KOPT-K1 (cell line): ENCODE data around the gene LRRC25.

Experiments
- H3K27ac ChIP-seq: fragments of 200-600 bp; sonication (generic); 2 replicates; pipeline ENCODE4 v1.5.1; 2016; ENCODE audit warnings: antibody characterized with exemption, mild to moderate bottlenecking, low read depth, low read length; ENCODE audit not compliant: poor library complexity, severe bottlenecking
- H3K36me3 ChIP-seq: fragments of 200-600 bp; sonication (generic); 2 replicates; pipeline ENCODE4 v1.5.1; 2017; ENCODE audit warnings: antibody characterized with exemption, mild to moderate bottlenecking, low read length, moderate library complexity; ENCODE audit not compliant: insufficient read depth
- H3K9me3 ChIP-seq: fragments of 200-600 bp; sonication (generic); 2 replicates; pipeline ENCODE4 v1.5.1; 2017; ENCODE audit warnings: antibody characterized with exemption, low read length, mild to moderate bottlenecking; ENCODE audit not compliant: insufficient read depth, poor library complexity, severe bottlenecking

LRRC25 gene

GRCh38 chr19:18348171-18348570, 49.3 kb downstream of the LRRC25 start:
- Histone ChIP-seq H3K36me3 (peaks cover 8% of the 10 kb centered on the region; the same call in 1 of the 2 replicates), H3K27ac (no peak overlapping the region), H3K9me3 (no peaks in the 10 kb centered on the region)

DNA sequence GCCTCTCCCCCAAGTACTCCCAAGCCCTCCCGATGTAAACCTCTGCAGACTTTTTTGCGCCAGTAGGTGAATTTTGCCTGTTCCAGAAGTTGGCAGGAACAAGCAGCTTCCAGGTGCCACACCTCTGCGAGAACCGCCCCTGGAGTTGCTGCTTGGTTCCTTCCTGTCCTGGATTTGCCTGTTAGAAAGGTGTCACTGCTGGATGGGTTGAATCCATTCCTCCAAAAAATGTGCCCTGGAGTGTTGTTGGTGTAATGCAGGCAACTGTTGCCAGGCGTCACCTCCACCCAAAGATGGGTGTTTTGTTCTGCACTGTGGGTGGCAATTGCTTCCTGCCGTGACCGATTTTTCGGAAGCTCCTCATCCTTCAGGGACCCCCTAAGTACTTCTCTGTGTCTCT, 51.3 kb downstream of the LRRC25 start:
- Histone ChIP-seq H3K36me3 (peaks cover 8% of the 10 kb centered on the region; the same call in 1 of the 2 replicates), H3K9me3 (no peaks in the 10 kb centered on the region), H3K27ac (no peak overlapping the region)

- Histone ChIP-seq H3K36me3 (peaks cover 5% of the 10 kb centered on the region; the same call in 1 of the 2 replicates), H3K9me3 (no peaks in the 10 kb centered on the region), H3K27ac (no peak overlapping the region)
These were observed 52.1 kb downstream of the LRRC25 start for GRCh38 chr19:18345296-18345695.

DNA sequence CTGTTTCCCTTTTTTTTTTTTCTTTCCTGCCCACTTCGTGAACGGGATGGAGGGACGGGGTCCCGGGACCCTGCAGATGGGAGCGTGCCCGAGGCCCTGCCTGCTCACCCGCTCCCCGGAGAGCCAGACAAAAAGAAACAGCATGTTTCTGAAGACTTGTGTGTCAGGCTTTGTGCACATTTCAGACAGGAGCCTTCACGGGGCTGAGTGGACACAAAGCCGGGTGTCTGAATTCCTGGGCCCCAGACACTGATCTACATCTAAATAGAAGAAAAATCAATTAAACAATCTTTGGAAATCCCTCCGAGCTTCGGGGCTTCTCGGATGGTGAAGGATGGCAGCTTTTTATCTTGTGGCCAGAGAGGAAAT, 52.9 kb downstream of the LRRC25 start:
- H3K27ac ChIP-seq = no peak overlapping the region
- H3K9me3 ChIP-seq = no peaks in the 10 kb centered on the region
- H3K36me3 ChIP-seq = peaks cover 5% of the 10 kb centered on the region; the same call in 1 of the 2 replicates

DNA sequence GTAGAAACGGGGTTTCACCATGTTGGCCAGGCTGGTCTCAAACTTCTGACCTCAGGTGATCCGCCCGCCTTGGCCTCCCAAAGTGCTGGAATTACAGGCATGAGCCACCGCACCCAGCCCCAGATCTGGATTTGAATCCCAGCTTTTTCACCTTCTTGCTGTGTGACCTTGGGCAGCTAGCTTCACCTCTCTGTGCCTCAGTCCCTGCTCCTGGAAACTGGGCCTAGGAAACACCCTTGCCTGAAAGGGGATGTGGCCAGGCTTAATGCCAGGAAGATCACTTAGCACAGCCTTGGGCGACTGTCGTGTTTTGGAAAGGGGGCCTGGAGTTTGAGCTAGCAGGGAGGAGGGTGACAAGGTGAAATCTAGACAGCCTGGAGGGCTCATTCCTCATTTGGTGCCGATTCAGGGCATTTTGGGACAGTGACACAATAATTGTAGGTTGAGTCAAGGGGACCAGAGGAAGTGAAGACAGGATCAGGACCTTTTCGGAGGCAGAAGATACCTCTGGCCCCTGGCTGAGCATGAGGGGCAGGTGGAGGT, 55.3 kb downstream of the LRRC25 start:
- Histone ChIP-seq H3K9me3 (no peaks in the 10 kb centered on the region), H3K36me3 (peaks cover 5% of the 10 kb centered on the region; the same call in 1 of the 2 replicates), H3K27ac (no peak overlapping the region)
